NT2/D1 (cell line): Measurements from ENCODE around the gene HPS5.
"Not testable (repeated sequence)": the region's sequence is repeated elsewhere in the genome, so short reads cannot be mapped to it uniquely, and the experiment has no call there.

Experiments
- DNase-seq: peaks from one replicate; pipeline ENCODE4 v3.0.0-alpha.2; 2011; ENCODE audit warnings: low read depth, low spot score
- H3K27me3 ChIP-seq: 2 replicates; pipeline ENCODE4 v1.6.0; 2011; ENCODE audit warnings: mild to moderate bottlenecking; ENCODE audit not compliant: insufficient read length, insufficient read depth
- H3K36me3 ChIP-seq: 2 replicates; pipeline ENCODE4 v1.6.1; 2011; ENCODE audit warnings: mild to moderate bottlenecking, low read length, mixed read lengths; ENCODE audit not compliant: insufficient read depth, insufficient read length
- H3K4me1 ChIP-seq: 2 replicates; pipeline ENCODE4 v1.5.1; 2011; ENCODE audit not compliant: insufficient read depth, insufficient read length
- H3K4me3 ChIP-seq: 2 replicates; pipeline ENCODE4 v1.5.1; 2011; ENCODE audit warnings: low read depth; ENCODE audit not compliant: insufficient read length
- H3K9ac ChIP-seq: 2 replicates; pipeline ENCODE4 v1.6.0; 2011; ENCODE audit warnings: low read depth; ENCODE audit not compliant: insufficient read length
- H3K9me3 ChIP-seq: 2 replicates; pipeline ENCODE4 v1.5.1; 2011; ENCODE audit warnings: mild to moderate bottlenecking, low read length; ENCODE audit not compliant: insufficient read depth
- SUZ12 ChIP-seq: IDR thresholded peaks from 2 replicates; pipeline ENCODE4 v1.6.1; 2011; ENCODE audit not compliant: insufficient read length, insufficient read depth; ENCODE audit errors: extremely low read depth
- YY1 ChIP-seq: IDR thresholded peaks from 2 replicates; pipeline ENCODE4 v1.6.1; 2011; ENCODE audit not compliant: insufficient read length, insufficient read depth
- ZNF274 ChIP-seq: IDR thresholded peaks from 2 replicates; pipeline ENCODE4 v1.6.1; 2011; ENCODE audit warnings: mild to moderate bottlenecking, low read depth, low read length

Gene HPS5

DNA sequence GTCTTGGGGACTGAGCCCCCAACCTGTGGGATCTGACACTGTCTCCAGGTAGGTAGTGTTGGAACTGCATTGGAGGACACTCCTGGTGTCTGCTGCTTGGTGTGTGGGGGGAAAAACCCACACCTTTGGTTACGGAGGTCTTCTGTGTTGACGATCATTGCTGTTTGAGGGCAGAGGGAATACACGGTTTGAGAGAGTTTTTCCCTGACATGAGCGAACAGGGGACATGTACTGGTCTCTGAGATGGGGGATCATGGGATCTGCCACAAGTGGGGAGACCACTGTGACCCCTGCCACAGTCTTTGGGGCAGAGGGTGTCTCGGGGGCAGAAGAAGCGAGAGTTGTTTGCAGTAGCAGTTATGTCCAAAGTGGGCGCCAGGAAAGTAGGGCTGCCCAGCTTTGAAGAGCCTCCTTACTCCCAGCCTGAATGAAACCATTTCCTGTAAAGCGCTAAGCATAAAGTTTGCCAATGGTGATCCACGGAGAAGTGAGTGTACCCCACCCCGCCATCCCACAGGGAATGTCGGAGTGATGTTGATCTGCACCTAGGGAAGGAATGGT, 68.1 kb downstream of the HPS5 start:
- no peak for TF ChIP-seq ZNF274
- TF ChIP-seq YY1: no peak
- TF ChIP-seq SUZ12: no peak
- H3K4me3 ChIP-seq: no peak overlapping the region
- no peaks in the 10 kb centered on the region for H3K36me3 ChIP-seq
- DNase-seq: no peak
- H3K9ac ChIP-seq: no peak overlapping the region
- no peaks in the 10 kb centered on the region for H3K9me3 ChIP-seq
- no peaks in the 10 kb centered on the region for H3K4me1 ChIP-seq
- H3K27me3 ChIP-seq: no peaks in the 10 kb centered on the region

- Histone ChIP-seq H3K4me3 (no peak overlapping the region), H3K27me3 (no peaks in the 10 kb centered on the region), H3K9ac (no peak overlapping the region), H3K9me3 (no peaks in the 10 kb centered on the region), H3K36me3 (no peaks in the 10 kb centered on the region), H3K4me1 (no peaks in the 10 kb centered on the region)
- no peak for TF ChIP-seq ZNF274
- TF ChIP-seq SUZ12: no peak
- TF ChIP-seq YY1: no peak
- no peak for DNase-seq
Observed at GRCh38 chr11:18253233-18253632, 68.7 kb downstream of the HPS5 start.

- Histone ChIP-seq H3K9ac (no peak within 1 kb of the TSS), H3K9me3 (0 out of 2 replicates have a peak, but pooled peaks cover 2% of the 10 kb centered on the region), H3K4me1 (no peaks in the 10 kb centered on the region), H3K36me3 (no peaks in the 10 kb centered on the region), H3K4me3 (no peak within 1 kb of the TSS), H3K27me3 (no peaks in the 10 kb centered on the region)
- DNase-seq: no peak
- TF ChIP-seq SUZ12 (no peak), ZNF274 (no peak), YY1 (no peak)
Observed at GRCh38 chr11:18248561-18248960, 73.4 kb downstream of the HPS5 start, which contains the start of gene SAA2. TSS of gene SAA2 (minus strand) at chr11:18248668. CDS start at chr11:18248011, 657 bp downstream.

DNA sequence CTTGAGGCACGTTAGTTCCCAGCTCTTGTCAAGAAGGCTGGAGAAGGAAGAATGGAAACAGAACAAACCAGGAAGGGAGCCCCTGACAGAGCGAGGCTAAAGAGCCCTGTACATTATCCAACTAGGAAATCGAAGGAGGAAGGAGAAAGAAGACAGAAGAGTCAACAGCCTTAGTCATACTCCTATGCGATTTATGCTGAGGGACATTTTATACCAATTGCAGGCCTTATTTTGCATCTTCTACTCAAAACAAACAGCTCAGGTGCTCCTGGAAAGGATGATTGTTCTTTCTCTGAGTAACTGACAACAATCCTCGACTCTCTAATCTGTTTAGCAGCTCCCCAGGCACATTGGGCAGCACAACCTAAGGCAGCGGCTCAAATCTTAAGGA, 74.8 kb downstream of the HPS5 start:
- not testable (repeated sequence) for H3K9me3 ChIP-seq, H3K4me3 ChIP-seq, H3K9ac ChIP-seq, H3K27me3 ChIP-seq, H3K4me1 ChIP-seq, DNase-seq, H3K36me3 ChIP-seq

- H3K4me3 ChIP-seq, H3K9me3 ChIP-seq, DNase-seq, H3K4me1 ChIP-seq, H3K36me3 ChIP-seq, H3K27me3 ChIP-seq, H3K9ac ChIP-seq: not testable (repeated sequence)
Observed at GRCh38 chr11:18246379-18247190, 75.4 kb downstream of the HPS5 start.

DNA sequence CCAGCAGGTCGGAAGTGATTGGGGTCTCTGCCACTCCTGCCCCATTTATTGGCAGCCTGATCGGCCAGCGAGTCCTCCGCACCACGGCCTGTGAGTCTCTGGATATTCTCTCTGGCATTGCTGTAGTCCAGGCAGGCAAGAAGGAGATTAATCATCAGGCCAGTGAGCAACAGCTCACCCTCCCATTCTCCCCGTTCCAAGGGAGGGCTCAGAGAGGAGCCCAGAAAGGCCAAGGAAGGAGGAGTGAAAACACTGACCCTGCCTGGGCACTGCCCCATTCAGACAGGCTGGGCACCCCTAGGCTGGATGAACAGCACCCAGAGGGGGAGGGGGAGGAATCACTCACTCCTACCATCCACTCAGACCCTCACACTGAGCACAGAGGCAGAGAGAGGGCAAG, 76.5 kb downstream of the HPS5 start:
- no peaks in the 10 kb centered on the region for H3K27me3 ChIP-seq
- no peak for DNase-seq
- H3K4me1 ChIP-seq: no peaks in the 10 kb centered on the region
- TF ChIP-seq ZNF274: no peak
- TF ChIP-seq SUZ12: no peak
- no peak for TF ChIP-seq YY1
- 0 out of 2 replicates have a peak, but pooled peaks cover 6% of the 10 kb centered on the region for H3K9me3 ChIP-seq
- H3K4me3 ChIP-seq: no peak overlapping the region
- H3K9ac ChIP-seq: no peak overlapping the region
- H3K36me3 ChIP-seq: no peaks in the 10 kb centered on the region

DNA sequence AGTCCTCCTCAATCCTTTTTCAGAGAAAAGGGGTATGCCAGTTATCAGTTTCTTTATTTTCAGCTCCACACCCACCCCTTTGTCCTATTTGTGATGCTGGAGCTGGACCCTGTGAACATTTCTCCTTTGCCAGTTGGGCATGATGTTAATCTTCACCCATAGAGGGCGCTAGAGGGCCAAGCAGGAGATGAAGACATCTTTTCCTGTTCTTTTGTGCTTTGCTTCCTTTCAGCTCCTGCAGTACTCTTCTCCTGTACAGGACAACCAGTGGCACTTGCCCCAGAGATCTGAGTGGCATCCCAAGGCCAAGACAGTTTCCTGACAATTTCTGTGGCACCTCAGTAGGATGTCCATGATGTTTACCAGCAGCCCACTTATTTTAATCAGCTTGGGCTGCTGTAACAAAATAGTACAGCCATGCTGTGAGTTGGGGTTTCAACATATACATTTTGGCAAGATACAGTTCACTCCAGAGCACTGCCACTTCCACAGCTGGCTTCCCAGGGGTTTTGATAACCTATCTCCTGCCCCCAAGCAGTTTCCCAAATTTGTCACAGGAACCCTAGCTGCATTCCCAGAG, 78.1 kb downstream of the HPS5 start:
- Histone ChIP-seq H3K36me3 (no peaks in the 10 kb centered on the region), H3K4me1 (no peaks in the 10 kb centered on the region), H3K9ac (no peak overlapping the region), H3K4me3 (no peak overlapping the region), H3K27me3 (no peaks in the 10 kb centered on the region), H3K9me3 (0 out of 2 replicates have a peak, but pooled peaks cover 6% of the 10 kb centered on the region)
- DNase-seq: peak; percentile 63
- no peak for TF ChIP-seq YY1
- no peak for TF ChIP-seq SUZ12
